K562 (cell line): ENCODE results near the gene NAT9. TPM values are rescaled to one million over a fixed set of nuclear protein-coding genes. Genes with fewer than 3 reads are reported as not detected.

Experiments
- ATAC-seq: fragments of 200-7000 bp; cut with Tn5 transposase; 3 replicates; pipeline ENCODE4 v1.9.1; 2020; ENCODE audit warnings: moderate library complexity
- BruUV-seq: library from RNA; stranded (reverse); fragments of 400-500 nt; replicated peaks from 2 replicates; lab custom pipeline; 2021; lab: Mats Ljungman, UMichigan
- CTCF ChIA-PET: fragments of 300-600 bp; formaldehyde crosslinking; extraction: SDS; loops from one replicate; lab custom pipeline; 2021; ENCODE audit warnings: low intra/inter-chr PET ratio; lab: Yijun Ruan, JAX
- POLR2A ChIA-PET: fragments of 300-600, 350-650 bp; sonication (Branson Sonifier 250); formaldehyde crosslinking; extraction: SDS; loops from one replicate; lab custom pipeline; 2021; ENCODE audit warnings: antibody characterized with exemption, inconsistent platforms; lab: Yijun Ruan, JAX
- DNase-seq, 4 experiments: peaks; one replicate each; pipeline versions ENCODE4 v3.0.0 to v3.0.0-alpha.2; 2011 to 2018; ENCODE audit warnings: low spot score in 3 of 4, mixed read lengths in 3 of 4; ENCODE audit errors: extremely low read depth in 1 of 4
- FAIRE-seq: peaks from 2 replicates; lab custom pipeline; 2011; peaks lifted over from hg19 to GRCh38; lab: Jason Lieb, UNC
- H2AFZ ChIP-seq: 2 replicates; pipeline ENCODE4 v1.6.0; 2011; ENCODE audit warnings: low read depth, low read length, control low read depth, inconsistent platforms
- H3K27ac ChIP-seq: fragments of 200-600 bp; 3 replicates; pipeline ENCODE4 v1.8.0; 2011; ENCODE audit warnings: low read depth, mild to moderate bottlenecking, control low read depth, inconsistent platforms, low read length, moderate library complexity, mixed read lengths; ENCODE audit errors: extremely low read depth
- H3K27me3 ChIP-seq, 2 experiments: fragments of 300-600 bp in 1 of 2; 2 replicates in 1 of 2; 3 replicates in 1 of 2; pipeline versions ENCODE4 v1.6.0 to v1.8.0; 2011; ENCODE audit warnings: inconsistent platforms in 2 of 2, low read length in 2 of 2, mild to moderate bottlenecking in 1 of 2, mixed read lengths in 1 of 2, moderate library complexity in 1 of 2; ENCODE audit not compliant: control insufficient read depth in 2 of 2, insufficient read depth in 2 of 2
- H3K36me3 ChIP-seq: fragments of 300-600 bp; 3 replicates; pipeline ENCODE4 v1.8.0; 2011; ENCODE audit warnings: mild to moderate bottlenecking, low read length, inconsistent platforms; ENCODE audit not compliant: control insufficient read depth, insufficient read depth
- H3K4me1 ChIP-seq, 2 experiments: fragments of 200-600 bp in 1 of 2; replicated peaks in 1 of 2; 2 replicates in 1 of 2; 3 replicates in 1 of 2; pipeline versions ENCODE4 v1.5.1 to v1.8.0; 2011; ENCODE audit warnings: inconsistent platforms in 2 of 2, low read length in 2 of 2, mild to moderate bottlenecking in 1 of 2, mixed read lengths in 1 of 2, moderate library complexity in 1 of 2; ENCODE audit not compliant: control insufficient read depth in 2 of 2, insufficient read depth in 2 of 2
- H3K4me2 ChIP-seq: 2 replicates; pipeline ENCODE4 v1.6.1; 2011; ENCODE audit warnings: low read length, control low read depth, inconsistent platforms, mixed read lengths; ENCODE audit not compliant: insufficient read depth
- H3K4me3 ChIP-seq: fragments of 200-600 bp; sonication (generic), shearing (Covaris generic); 2 replicates; pipeline ENCODE4 v1.5.1; 2016; ENCODE audit warnings: control low read depth, inconsistent platforms
- H3K79me2 ChIP-seq: fragments of 200-600 bp; 3 replicates; pipeline ENCODE4 v1.8.0; 2011; ENCODE audit warnings: low read length, inconsistent platforms; ENCODE audit not compliant: control insufficient read depth, insufficient read depth
- H3K9ac ChIP-seq, 2 experiments: 2 replicates each; pipeline versions ENCODE4 v1.6.0 to v1.6.1; 2011; ENCODE audit warnings: low read depth in 2 of 2, low read length in 2 of 2, control low read depth in 1 of 2, inconsistent platforms in 1 of 2, mild to moderate bottlenecking in 1 of 2, mixed read lengths in 1 of 2; ENCODE audit not compliant: insufficient read depth in 1 of 2
- H3K9me1 ChIP-seq: one replicate; pipeline ENCODE4 v1.6.0; 2011; ENCODE audit warnings: inconsistent platforms, mild to moderate bottlenecking, low read length, moderate library complexity; ENCODE audit not compliant: control insufficient read depth, insufficient read depth
- H3K9me3 ChIP-seq: replicated peaks from 2 replicates; pipeline ENCODE4 v1.5.1; 2011; ENCODE audit warnings: low read depth, low read length, inconsistent platforms; ENCODE audit not compliant: control insufficient read depth, insufficient read depth
- H4K20me1 ChIP-seq: replicated peaks from 2 replicates; pipeline ENCODE4 v1.6.1; 2011; ENCODE audit warnings: low read length, inconsistent platforms, mixed read lengths; ENCODE audit not compliant: control insufficient read depth, insufficient read depth
- ETV6 ChIP-seq, 3 experiments: fragments of 150-350 bp in 1 of 3; sonication (generic) in 1 of 3; formaldehyde crosslinking in 1 of 3; IDR thresholded peaks; 2 replicates each; pipeline versions ENCODE4 v1.6.1 to v1.8.0; 2014 to 2022; ENCODE audit warnings: borderline replicate concordance in 2 of 3, low read depth in 2 of 3, antibody characterized with exemption in 1 of 3, low read length in 1 of 3, mild to moderate bottlenecking in 1 of 3, missing genetic modification reagents in 1 of 3
- FOXJ2 ChIP-seq: fragments of 200-800 bp; sonication (Bioruptor generic); IDR thresholded peaks from 2 replicates; pipeline ENCODE4 v1.6.1; 2016; ENCODE audit warnings: missing genetic modification characterization, missing compliant biosample characterization
- HDAC8 ChIP-seq: fragments of 450-650 bp; IDR thresholded peaks from 2 replicates; pipeline ENCODE4 v1.6.1; 2016; ENCODE audit warnings: mild to moderate bottlenecking, missing genetic modification characterization, moderate library complexity, missing compliant biosample characterization
- HES1 ChIP-seq: fragments of 450-650 bp; IDR thresholded peaks from 2 replicates; pipeline ENCODE4 v1.6.1; 2016; ENCODE audit warnings: low read depth, mild to moderate bottlenecking, moderate library complexity
- KAT7 ChIP-seq: sonication (generic); formaldehyde crosslinking; IDR thresholded peaks from 2 replicates; pipeline ENCODE4 v1.8.0; 2022; ENCODE audit warnings: missing genetic modification reagents, mild to moderate bottlenecking, borderline replicate concordance
- MTA2 ChIP-seq: fragments of 450-650 bp; IDR thresholded peaks from 2 replicates; pipeline ENCODE4 v1.6.1; 2016; ENCODE audit warnings: low read depth
- NFE2 ChIP-seq: IDR thresholded peaks from 2 replicates; pipeline ENCODE4 v1.6.1; 2014; ENCODE audit warnings: antibody characterized with exemption, low read depth
- PHF21A ChIP-seq: fragments of 450-650 bp; IDR thresholded peaks from 2 replicates; pipeline ENCODE4 v1.6.1; 2017; ENCODE audit warnings: low read depth, borderline replicate concordance
- RBM14 ChIP-seq: fragments of 200-400 bp; formaldehyde crosslinking; IDR thresholded peaks from 2 replicates; pipeline ENCODE4 v1.6.1; 2018; ENCODE audit warnings: low read depth, mild to moderate bottlenecking, low read length, moderate library complexity, borderline replicate concordance; ENCODE audit not compliant: insufficient read depth
- SMARCB1 ChIP-seq: IDR thresholded peaks from 2 replicates; pipeline ENCODE4 v1.6.1; 2011; ENCODE audit warnings: improper control_type of control experiment, low read depth; ENCODE audit not compliant: insufficient read length
- TAL1 ChIP-seq: fragments of 450-650 bp; IDR thresholded peaks from 2 replicates; pipeline ENCODE4 v1.6.1; 2016; ENCODE audit warnings: mild to moderate bottlenecking
- TBL1XR1 ChIP-seq, 2 experiments: IDR thresholded peaks; 2 replicates each; pipeline ENCODE4 v1.6.1; 2012; ENCODE audit warnings: improper control_type of control experiment in 2 of 2, low read length in 2 of 2, mild to moderate bottlenecking in 1 of 2
- TCF7 ChIP-seq: sonication (generic); IDR thresholded peaks from 2 replicates; pipeline ENCODE4 v1.6.1; 2016; ENCODE audit warnings: antibody characterized with exemption, borderline replicate concordance
- TCF7L2 ChIP-seq: fragments of 150-350 bp; IDR thresholded peaks from 2 replicates; pipeline ENCODE4 v1.6.1; 2016; ENCODE audit warnings: low read depth, mild to moderate bottlenecking, low read length, moderate library complexity
- ZBTB11 ChIP-seq, 3 experiments: fragments of 200-800 bp in 1 of 3; fragments of 250-450 bp in 1 of 3; fragments of 450-650 bp in 1 of 3; sonication (Bioruptor Pico) in 1 of 3; sonication (Bioruptor generic) in 1 of 3; formaldehyde crosslinking in 1 of 3; IDR thresholded peaks; 2 replicates each; pipeline versions ENCODE4 v1.6.1 to v1.8.0; 2016 to 2022; ENCODE audit warnings: mild to moderate bottlenecking in 2 of 3, missing genetic modification characterization in 2 of 3, missing compliant biosample characterization in 1 of 3, moderate library complexity in 1 of 3
- ZC3H4 ChIP-seq: sonication (generic); formaldehyde crosslinking; IDR thresholded peaks from 2 replicates; pipeline ENCODE4 v1.9.0; 2021; ENCODE audit warnings: missing genetic modification reagents, borderline replicate concordance
- ZNF57 ChIP-seq: fragments of 450-650 bp; formaldehyde crosslinking; IDR thresholded peaks from 2 replicates; pipeline ENCODE4 v1.4.0; 2020; ENCODE audit warnings: mild to moderate bottlenecking, moderate library complexity
- ZSCAN29 ChIP-seq: fragments of 450-650 bp; IDR thresholded peaks from 2 replicates; pipeline ENCODE4 v1.6.1; 2017
- whole genome bisulfite sequencing: fragments of 100-300 bp; shearing (Covaris generic); methylation state at CpG from one replicate; pipeline ENCODE4 v1.1.6; 2016; ENCODE audit warnings: low coverage, mixed read lengths; ENCODE audit not compliant: insufficient coverage; ENCODE audit errors: missing lambda C conversion rate; 5-methylcytosine and 5-hydroxymethylcytosine counted together
- in situ Hi-C: fragments of 300-500 bp; cut with MboI; formaldehyde crosslinking; loops from 4 replicates; pipeline ENCODE4 v1.15.0; 2018; ENCODE audit warnings: inconsistent platforms, mixed read lengths
- intact Hi-C: fragments of 100-400 bp; cut with micrococcal nuclease; formaldehyde crosslinking; loops from 2 replicates; pipeline ENCODE4 v1.14.2; 2022
- polyA plus RNA-seq, 8 experiments: library from polyadenylated mRNA; depleted of rRNA in 4 of 8; stranded (reverse) in 5 of 8; unstranded in 3 of 8; fragments of >200 nt; fragmentation: Nextera tagmentation in 2 of 8; fragmentation: Illumina TruSeq in 1 of 8; extraction: Ambion mirVana in 2 of 8; extraction: Trizol in 1 of 8; gene quantifications; 2 replicates each; pipeline versions ENCODE4 v1.2.1 to v1.2.3, GENCODE V29; 2011 to 2014; ENCODE audit warnings: inconsistent platforms in 1 of 8, missing spikeins in 1 of 8
- total RNA-seq, 7 experiments: library from RNA; depleted of rRNA in 6 of 7; stranded (reverse); fragments of >200 nt in 6 of 7; fragmentation: Illumina TruSeq in 2 of 7; extraction: Trizol in 2 of 7; gene quantifications; 2 replicates each; pipeline versions ENCODE4 v1.2.1 to v1.2.3, GENCODE V29; 2011 to 2021; ENCODE audit warnings: low replicate concordance in 1 of 7

The NAT9 gene
- total and polyA plus RNA-seq, 9 of the 15 experiments (the other 6 are each of a cell fraction or from before 2014, with no cell fraction given), result 4.2 to 63.6 (median 40.8) TPM

- TF ChIP-seq PHF21A (no peak), HDAC8 (tag) (no peak)
Measured at GRCh38 chr17:74815067-74815466, 38.9 kb upstream of the NAT9 start (continued).

GRCh38 chr17:74814453-74814852 is 38.3 kb upstream of the NAT9 start:
- Histone ChIP-seq H3K4me1 (peaks cover 0 to 3% of the 10 kb centered on the region in 2 experiments; a peak in 1 of 5 replicates), H3K36me3 (no peaks in the 10 kb centered on the region; the same call in 2 of the 3 replicates), H2AFZ (no peak overlapping the region), H3K4me2 (no peak overlapping the region), H3K9ac (no peak overlapping the region), H3K27me3 (no peaks in the 10 kb centered on the region), H3K9me1 (peaks cover under 1% of the 10 kb centered on the region), H3K4me3 (no peak overlapping the region), H3K9me3 (no peaks in the 10 kb centered on the region), H4K20me1 (no peaks in the 10 kb centered on the region; the same call in 1 of the 2 replicates), H3K27ac (no peak overlapping the region), H3K79me2 (no peaks in the 10 kb centered on the region)
- BruUV-seq, result no TSS peak
- ATAC-seq (no peak), FAIRE-seq (no peak), DNase-seq (no peak)
- in situ Hi-C loops, result no loop called here
- WGBS, result 69% methylated on average over 5 of the region's 5 CpGs
- POLR2A ChIA-PET, result no interaction called here
- CTCF ChIA-PET, result no interaction called here
- intact Hi-C loops, result no loop called here
- TF ChIP-seq ETV6 (IDR thresholded peaks at IDR 0.05; ENCODE audit: borderline replicate concordance in 1 of 2, low read depth in 2 of 2, low read length in 1 of 2) (no peak), ETV6 (CRISPR knock-in tag; IDR thresholded peaks at IDR 0.05; ENCODE audit: borderline replicate concordance) (no peak), KAT7 (no peak), ZC3H4 (no peak), ZSCAN29 (no peak), FOXJ2 (no peak), NFE2 (no peak), SMARCB1 (no peak), HES1 (no peak), ZNF57 (CRISPR knock-in tag) (no peak), RBM14 (no peak), TBL1XR1 (IDR thresholded peaks at IDR 0.05; ENCODE audit: low read length in 2 of 2) (no peak), TCF7 (no peak), ZBTB11 (CRISPR knock-in tag; IDR thresholded peaks at IDR 0.05) (no peak), TCF7L2 (no peak), MTA2 (no peak), TAL1 (no peak)
